SK-N-SH treated with all-trans-retinoic acid at 6 μM for 48 hours (cell line): ENCODE results near the gene KIAA1549.

Source experiments
- ATAC-seq: fragments of 200-7000 bp; cut with Tn5 transposase; 3 replicates; pipeline ENCODE4 v1.9.1; 2020; ENCODE audit warnings: mild to moderate bottlenecking, moderate library complexity
- ARNTL ChIP-seq: fragments of 450-650 bp; formaldehyde crosslinking; IDR thresholded peaks from 2 replicates; pipeline ENCODE4 v1.5.0; 2020; ENCODE audit warnings: low read depth, mild to moderate bottlenecking, moderate library complexity, borderline replicate concordance
- BACH2 ChIP-seq: fragments of 250-450 bp; sonication (Bioruptor Pico); IDR thresholded peaks from 2 replicates; pipeline ENCODE4 v1.9.0; 2021; ENCODE audit warnings: mild to moderate bottlenecking, borderline replicate concordance
- CREB5 ChIP-seq: fragments of 250-450 bp; sonication (Bioruptor Pico); IDR thresholded peaks from 2 replicates; pipeline ENCODE4 v1.5.1; 2020; ENCODE audit warnings: low read depth, mild to moderate bottlenecking, moderate library complexity
- CSRNP3 ChIP-seq: fragments of 250-450 bp; sonication (Bioruptor Pico); IDR thresholded peaks from 2 replicates; pipeline ENCODE4 v1.5.1; 2021; ENCODE audit warnings: mild to moderate bottlenecking, moderate library complexity
- ESRRG ChIP-seq: fragments of 250-450 bp; sonication (Bioruptor Pico); IDR thresholded peaks from 2 replicates; pipeline ENCODE4 v1.6.1; 2021; ENCODE audit warnings: mild to moderate bottlenecking
- GLIS3 ChIP-seq: fragments of 250-450 bp; sonication (Bioruptor Pico); IDR thresholded peaks from 2 replicates; pipeline ENCODE4 v1.5.0; 2020; ENCODE audit warnings: mild to moderate bottlenecking, moderate library complexity
- OSR1 ChIP-seq: fragments of 250-450 bp; sonication (Bioruptor Pico); IDR thresholded peaks from 2 replicates; pipeline ENCODE4 v1.8.0; 2022; ENCODE audit warnings: moderate library complexity, mild to moderate bottlenecking, inconsistent platforms
- PATZ1 ChIP-seq: fragments of 250-450 bp; sonication (Bioruptor Pico); IDR thresholded peaks from 2 replicates; pipeline ENCODE4 v1.8.0; 2020; ENCODE audit warnings: mild to moderate bottlenecking, moderate library complexity, borderline replicate concordance
- POU6F1 ChIP-seq: fragments of 250-450 bp; sonication (Bioruptor Pico); IDR thresholded peaks from 2 replicates; pipeline ENCODE4 v1.8.0; 2021; ENCODE audit warnings: low read depth, mild to moderate bottlenecking, moderate library complexity, borderline replicate concordance
- PPARA ChIP-seq: fragments of 250-450 bp; sonication (Bioruptor Pico); IDR thresholded peaks from 2 replicates; pipeline ENCODE4 v1.5.0; 2020; ENCODE audit warnings: mild to moderate bottlenecking, borderline replicate concordance
- RARB ChIP-seq: fragments of 250-450 bp; sonication (Bioruptor Pico); IDR thresholded peaks from 2 replicates; pipeline ENCODE4 v1.8.0; 2021; ENCODE audit warnings: mild to moderate bottlenecking, moderate library complexity
- SNAI2 ChIP-seq: fragments of 250-450 bp; sonication (Bioruptor Pico); IDR thresholded peaks from 2 replicates; pipeline ENCODE4 v1.5.0; 2020; ENCODE audit warnings: mild to moderate bottlenecking, moderate library complexity
- TCF4 ChIP-seq: fragments of 250-450 bp; sonication (Bioruptor Pico); IDR thresholded peaks from 2 replicates; pipeline ENCODE4 v1.8.0; 2021; ENCODE audit warnings: mild to moderate bottlenecking, moderate library complexity, borderline replicate concordance
- TOX ChIP-seq: fragments of 250-450 bp; sonication (Bioruptor Pico); IDR thresholded peaks from 2 replicates; pipeline ENCODE4 v1.8.0; 2021; ENCODE audit warnings: mild to moderate bottlenecking, moderate library complexity, borderline replicate concordance
- TSHZ2 ChIP-seq: fragments of 250-450 bp; sonication (Bioruptor Pico); IDR thresholded peaks from 2 replicates; pipeline ENCODE4 v1.5.0; 2020; ENCODE audit warnings: mild to moderate bottlenecking, moderate library complexity
- ZC3H10 ChIP-seq: fragments of 250-450 bp; sonication (Bioruptor Pico); IDR thresholded peaks from 2 replicates; pipeline ENCODE4 v1.5.1; 2021; ENCODE audit warnings: mild to moderate bottlenecking, moderate library complexity
- ZFP3 ChIP-seq: fragments of 250-450 bp; sonication (Bioruptor Pico); IDR thresholded peaks from 2 replicates; pipeline ENCODE4 v1.5.0; 2020; ENCODE audit warnings: mild to moderate bottlenecking, moderate library complexity
- ZNF565 ChIP-seq: fragments of 450-650 bp; formaldehyde crosslinking; conservative IDR thresholded peaks from 2 replicates; pipeline ENCODE4 v1.5.0; 2020; ENCODE audit warnings: low read depth, mild to moderate bottlenecking, moderate library complexity
- ZNF70 ChIP-seq: fragments of 450-650 bp; formaldehyde crosslinking; IDR thresholded peaks from 2 replicates; pipeline ENCODE4 v1.5.0; 2020; ENCODE audit warnings: mild to moderate bottlenecking, moderate library complexity
- ZNF8 ChIP-seq: fragments of 450-650 bp; formaldehyde crosslinking; IDR thresholded peaks from 2 replicates; pipeline ENCODE4 v1.5.0; 2020; ENCODE audit warnings: mild to moderate bottlenecking, moderate library complexity

Gene KIAA1549

GRCh38 chr7:138918176-138918575 is 63.0 kb downstream of the KIAA1549 start:
- ATAC-seq, result no peak
- no peak for TF ChIP-seq CREB5 (CRISPR knock-in tag)

GRCh38 chr7:138917771-138918170 is 63.4 kb downstream of the KIAA1549 start:
- TF ChIP-seq RARB (CRISPR knock-in tag), result no peak
- TF ChIP-seq ESRRG (CRISPR knock-in tag), result no peak
- TF ChIP-seq ZNF70, result no peak
- TF ChIP-seq CSRNP3 (CRISPR knock-in tag), result no peak
- no peak for TF ChIP-seq ZNF8 (CRISPR knock-in tag)
- TF ChIP-seq TCF4 (CRISPR knock-in tag), result no peak
- no peak for TF ChIP-seq ARNTL
- no peak for TF ChIP-seq GLIS3
- no peak for TF ChIP-seq ZFP3 (CRISPR knock-in tag)
- no peak for TF ChIP-seq TSHZ2
- no peak for ATAC-seq

GRCh38 chr7:138916731-138917130 is 64.5 kb downstream of the KIAA1549 start:
- no peak for TF ChIP-seq ZNF70
- TF ChIP-seq BACH2 (CRISPR knock-in tag), result no peak
- no peak for TF ChIP-seq POU6F1
- TF ChIP-seq PPARA, result no peak
- no peak for TF ChIP-seq TSHZ2
- TF ChIP-seq CREB5 (CRISPR knock-in tag), result no peak
- TF ChIP-seq ARNTL, result no peak
- no peak for TF ChIP-seq ZC3H10 (CRISPR knock-in tag)
- TF ChIP-seq ZNF565, result no peak
- no peak for TF ChIP-seq OSR1
- no peak for TF ChIP-seq TOX (CRISPR knock-in tag)
- no peak for TF ChIP-seq PATZ1 (CRISPR knock-in tag)
- no peak for TF ChIP-seq ESRRG (CRISPR knock-in tag)
- no peak for TF ChIP-seq SNAI2 (CRISPR knock-in tag)
- no peak for ATAC-seq
